ENCODE results near the gene IL31RA.

DNA sequence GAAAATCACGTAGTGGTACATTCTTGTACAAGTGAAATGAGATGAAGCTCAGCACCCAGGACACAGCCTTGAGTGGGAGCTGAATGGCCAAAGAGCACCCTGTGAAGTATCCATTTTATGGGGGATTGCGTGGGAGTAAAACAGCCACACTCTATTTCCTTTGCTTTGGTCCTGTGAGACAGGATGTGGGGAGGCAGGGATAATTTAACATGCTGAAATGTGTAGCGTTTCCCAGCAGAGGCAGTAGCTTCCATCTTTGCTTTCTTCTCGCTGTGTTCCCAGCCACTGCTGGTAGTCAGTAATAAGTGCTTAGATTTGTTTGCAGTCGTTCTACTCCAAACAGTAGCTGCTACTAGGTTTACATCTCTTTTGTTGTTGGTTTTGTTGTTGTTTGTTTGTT is 4.4 kb downstream of the IL31RA start:
- TF ChIP-seq CTCF (IDR thresholded peaks at IDR 0.05) (no peak), POLR2A (IDR thresholded peaks at IDR 0.05) (no peak), POLR2AphosphoS5 (IDR thresholded peaks at IDR 0.05) (no peak)
